Smooth muscle cell (in vitro differentiated cells): Measurements from ENCODE around the gene NEK6. TPM values are rescaled to one million over a fixed set of nuclear protein-coding genes. Genes with fewer than 3 reads are reported as not detected.

ENCODE experiments used
- DNase-seq: peaks from one replicate; lab custom pipeline; 2025; ENCODE audit not compliant: unreplicated experiment; lab: John Stamatoyannopoulos, UW
- H2AFZ ChIP-seq: fragments of 200-600 bp; sonication (generic); 2 replicates; pipeline ENCODE4 v1.6.0; 2016; ENCODE audit warnings: antibody characterized with exemption, low read depth, mild to moderate bottlenecking
- H3F3A ChIP-seq: fragments of 200-600 bp; sonication (generic); 2 replicates; pipeline ENCODE4 v1.6.0; 2017; ENCODE audit warnings: antibody characterized with exemption, low read depth
- H3K27ac ChIP-seq: fragments of 200-600 bp; sonication (generic); 2 replicates; pipeline ENCODE4 v1.5.1; 2016; ENCODE audit warnings: low read depth, mild to moderate bottlenecking
- H3K27me3 ChIP-seq: fragments of 200-600 bp; sonication (generic); 2 replicates; pipeline ENCODE4 v1.6.1; 2016; ENCODE audit warnings: low read depth, mild to moderate bottlenecking
- H3K36me3 ChIP-seq: fragments of 200-600 bp; sonication (generic); 2 replicates; pipeline ENCODE4 v1.5.1; 2016; ENCODE audit warnings: low read depth
- H3K4me1 ChIP-seq: fragments of 200-600 bp; sonication (generic); 2 replicates; pipeline ENCODE4 v1.5.1; 2016; ENCODE audit warnings: low read depth
- H3K4me2 ChIP-seq: fragments of 200-600 bp; sonication (generic); 2 replicates; pipeline ENCODE4 v1.6.0; 2016; ENCODE audit warnings: mild to moderate bottlenecking
- H3K4me3 ChIP-seq: fragments of 200-600 bp; sonication (generic); 2 replicates; pipeline ENCODE4 v1.5.1; 2016; ENCODE audit warnings: mild to moderate bottlenecking
- H3K79me2 ChIP-seq: fragments of 200-600 bp; sonication (generic); 2 replicates; pipeline ENCODE4 v1.6.0; 2016; ENCODE audit warnings: low read depth, mild to moderate bottlenecking
- H3K9ac ChIP-seq: fragments of 200-600 bp; sonication (generic); 2 replicates; pipeline ENCODE4 v1.6.0; 2016; ENCODE audit warnings: low read depth
- H3K9me3 ChIP-seq: fragments of 200-600 bp; sonication (generic); replicated peaks from 2 replicates; pipeline ENCODE4 v1.5.1; 2016; ENCODE audit warnings: low read depth
- H4K20me1 ChIP-seq: fragments of 200-600 bp; sonication (generic); 2 replicates; pipeline ENCODE4 v1.6.0; 2016; ENCODE audit warnings: low read depth
- CTCF ChIP-seq: fragments of 200-600 bp; sonication (generic); IDR thresholded peaks from 2 replicates; pipeline ENCODE4 v1.5.1; 2017; ENCODE audit warnings: borderline replicate concordance, mild to moderate bottlenecking, antibody characterized with exemption; ENCODE audit not compliant: insufficient read depth, poor library complexity, severe bottlenecking
- WGBS: methylation state at CpG from one replicate; pipeline ENCODE4 v1.1.7; 2016; ENCODE audit warnings: low lambda C conversion rate; 5-methylcytosine and 5-hydroxymethylcytosine counted together
- polyA plus RNA-seq: library from polyadenylated mRNA; unstranded; fragments of >200 nt; fragmentation: Nextera tagmentation; extraction: Ambion mirVana; gene quantifications from 2 replicates; pipeline ENCODE4 v1.2.1, GENCODE V29; 2016
- total RNA-seq: library from RNA; depleted of rRNA; stranded (reverse); fragments of >200 nt; gene quantifications from 2 replicates; pipeline ENCODE4 v1.2.3, GENCODE V29; 2014

The NEK6 gene
- total and polyA plus RNA-seq, 2 experiments from 2014 or later, result 45.9 to 108 TPM

DNA sequence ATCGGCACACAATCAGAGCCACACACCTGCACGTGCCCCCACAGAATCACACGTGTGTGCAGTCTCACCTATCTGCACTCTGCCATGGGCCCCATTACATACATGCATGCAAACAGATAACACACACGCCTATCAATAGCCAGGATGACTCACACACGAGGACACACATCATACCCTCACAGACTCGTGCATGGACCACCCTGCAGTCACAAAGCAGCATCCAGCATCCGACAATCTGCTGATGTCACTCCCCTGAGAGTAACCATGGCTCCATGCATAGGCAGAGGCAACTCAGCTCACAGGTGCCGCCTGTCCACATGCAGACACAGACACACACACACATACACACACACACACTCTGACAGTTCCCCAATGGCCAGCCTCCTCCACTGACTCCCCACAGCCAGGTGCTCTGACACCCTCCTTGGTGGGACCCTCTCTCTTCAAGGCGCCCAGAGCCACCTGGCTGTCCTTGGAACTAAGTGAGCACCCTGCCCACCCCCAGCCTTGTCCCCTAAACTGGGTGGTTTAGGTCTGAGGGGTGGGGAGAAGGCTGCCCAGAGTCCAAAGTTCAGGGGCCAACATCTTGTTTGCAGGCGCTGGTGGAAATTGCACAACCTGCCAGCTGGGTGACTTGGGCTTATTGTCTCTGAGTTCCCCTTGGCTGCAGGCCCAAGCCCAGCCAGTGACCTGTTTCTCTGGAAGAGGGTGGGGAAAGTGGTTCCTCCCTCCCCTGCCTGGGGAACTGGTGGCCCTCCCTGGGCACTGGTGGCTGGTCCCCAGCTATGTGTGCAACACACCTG lies 34.6 kb upstream of the NEK6 start:
- Histone ChIP-seq H3K36me3 (no peaks in the 10 kb centered on the region), H3K9ac (no peak overlapping the region), H4K20me1 (no peaks in the 10 kb centered on the region), H3K4me1 (no peaks in the 10 kb centered on the region), H3K27ac (no peak overlapping the region), H2AFZ (no peak overlapping the region), H3F3A (no peaks in the 10 kb centered on the region), H3K4me2 (no peak overlapping the region), H3K79me2 (no peaks in the 10 kb centered on the region), H3K27me3 (no peaks in the 10 kb centered on the region), H3K9me3 (no peaks in the 10 kb centered on the region), H3K4me3 (no peak overlapping the region)
- DNase-seq, result no peak
- TF ChIP-seq CTCF, result no peak
- 90% methylated on average over 10 of the region's 10 CpGs for WGBS

DNA sequence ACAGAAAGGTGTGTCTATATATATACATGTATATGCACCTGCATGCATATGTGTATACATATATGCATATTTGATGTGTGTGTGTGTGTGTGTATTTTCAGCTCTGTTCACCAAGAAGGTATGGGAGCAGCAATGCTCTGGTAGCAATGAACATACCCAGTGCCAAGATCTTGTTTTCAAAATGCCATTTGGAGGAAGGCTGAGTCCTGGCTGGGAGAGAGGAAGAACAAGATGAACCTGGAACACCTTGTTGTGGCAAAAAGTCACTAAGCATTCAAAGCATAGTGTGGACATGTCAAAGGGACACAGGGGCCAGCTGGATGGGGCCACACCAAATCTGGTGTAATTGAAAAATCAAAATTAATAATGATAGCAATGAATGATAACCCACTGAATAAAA lies 31.8 kb upstream of the NEK6 start:
- Histone ChIP-seq H3K9me3 (no peaks in the 10 kb centered on the region), H3K27ac (no peak overlapping the region), H3K36me3 (no peaks in the 10 kb centered on the region), H3F3A (no peaks in the 10 kb centered on the region), H3K9ac (no peak overlapping the region), H3K4me3 (no peak overlapping the region), H2AFZ (no peak overlapping the region), H3K4me2 (no peak overlapping the region), H4K20me1 (no peaks in the 10 kb centered on the region), H3K79me2 (no peaks in the 10 kb centered on the region), H3K27me3 (no peaks in the 10 kb centered on the region), H3K4me1 (no peaks in the 10 kb centered on the region)
- DNase-seq, result no peak
- no peak for TF ChIP-seq CTCF

- no peaks in the 10 kb centered on the region for H3K4me1 ChIP-seq
- H3K79me2 ChIP-seq, result no peaks in the 10 kb centered on the region
- WGBS, result 96% methylated on average over 2 of the region's 2 CpGs
- no peak overlapping the region for H3K4me3 ChIP-seq
- H3K27me3 ChIP-seq, result no peaks in the 10 kb centered on the region
- H4K20me1 ChIP-seq, result no peaks in the 10 kb centered on the region
- H3F3A ChIP-seq, result no peaks in the 10 kb centered on the region
- no peak overlapping the region for H3K4me2 ChIP-seq
- no peaks in the 10 kb centered on the region for H3K36me3 ChIP-seq
- no peak overlapping the region for H3K9ac ChIP-seq
- H3K9me3 ChIP-seq, result no peaks in the 10 kb centered on the region
- DNase-seq, result no peak
- H3K27ac ChIP-seq, result no peak overlapping the region
- no peak overlapping the region for H2AFZ ChIP-seq
- no peak for TF ChIP-seq CTCF
Measured at GRCh38 chr9:124228516-124228915, 29.2 kb upstream of the NEK6 start.
